ENCODE measurements around the gene LYRM1. TPM values are rescaled to one million over a fixed set of nuclear protein-coding genes. Genes with fewer than 3 reads are reported as not detected.
A peak's percentile ranks its signal among the peaks of the same experiment; 100 is the strongest.
"Not testable (repeated sequence)": the region's sequence is repeated elsewhere in the genome, so short reads cannot be mapped to it uniquely, and the experiment has no call there.

The LYRM1 gene
- total RNA-seq, 4 donors from 2014 or later = 17.4 to 37.3 (median 30.0) TPM

- Histone ChIP-seq H3K27me3 (no peaks in the 10 kb centered on the region), H3K4me3 (no peak overlapping the region), H3K27ac (no peak overlapping the region), H3K36me3 (peaks cover 28% of the 10 kb centered on the region), H3K4me1 (peaks cover 46% of the 10 kb centered on the region), H3K9me3 (no peaks in the 10 kb centered on the region)
- no peak for DNase-seq (ENCODE audit: low spot score in 2 of 2)
- 93% methylated on average over 19 of the region's 21 CpGs for WGBS
- no peak for TF ChIP-seq POLR2AphosphoS5 (IDR thresholded peaks at IDR 0.05)
- no peak for TF ChIP-seq POLR2A (IDR thresholded peaks at IDR 0.05)
- no peak for TF ChIP-seq EP300 (IDR thresholded peaks at IDR 0.05)
- TF ChIP-seq CTCF (IDR thresholded peaks at IDR 0.05) = no peak
Measured at GRCh38 chr16:20862162-20862960, 38.2 kb upstream of the LYRM1 start.

GRCh38 chr16:20864376-20864775 is 36.2 kb upstream of the LYRM1 start:
- not testable (repeated sequence) for H3K27me3 ChIP-seq; H3K9me3 ChIP-seq; DNase-seq (ENCODE audit: low spot score in 2 of 2); H3K27ac ChIP-seq; H3K4me3 ChIP-seq
- whole genome bisulfite sequencing = 89% methylated on average over 6 of the region's 6 CpGs
- peaks cover 66% of the 10 kb centered on the region for H3K4me1 ChIP-seq
- H3K36me3 ChIP-seq = peaks cover 28% of the 10 kb centered on the region

- TF ChIP-seq POLR2AphosphoS5 (IDR thresholded peaks at IDR 0.05) = no peak
- no peak for TF ChIP-seq CTCF (IDR thresholded peaks at IDR 0.05)
- TF ChIP-seq EP300 (IDR thresholded peaks at IDR 0.05) = no peak
- no peak for TF ChIP-seq POLR2A (IDR thresholded peaks at IDR 0.05)
- no peaks in the 10 kb centered on the region for H3K9me3 ChIP-seq
- H3K27ac ChIP-seq = peak overlapping the region; percentile 83
- DNase-seq (ENCODE audit: low spot score in 2 of 2) = no peak
- no peaks in the 10 kb centered on the region for H3K27me3 ChIP-seq
- H3K4me3 ChIP-seq = no peak overlapping the region
- 49% methylated on average over 6 of the region's 6 CpGs for WGBS
- peaks cover 67% of the 10 kb centered on the region for H3K4me1 ChIP-seq
- peaks cover 17% of the 10 kb centered on the region for H3K36me3 ChIP-seq
Measured at GRCh38 chr16:20865420-20866131, 35.0 kb upstream of the LYRM1 start.

GRCh38 chr16:20866145-20866772 is 34.3 kb upstream of the LYRM1 start:
- Histone ChIP-seq H3K36me3 (peaks cover 11% of the 10 kb centered on the region), H3K4me1 (peaks cover 68% of the 10 kb centered on the region)

GRCh38 chr16:20866801-20867200 is 33.8 kb upstream of the LYRM1 start:
- TF ChIP-seq POLR2A (IDR thresholded peaks at IDR 0.05) (no peak), CTCF (IDR thresholded peaks at IDR 0.05) (no peak), EP300 (IDR thresholded peaks at IDR 0.05) (no peak), POLR2AphosphoS5 (IDR thresholded peaks at IDR 0.05) (no peak)
- 52% methylated on average over 3 of the region's 3 CpGs for WGBS
- DNase-seq (ENCODE audit: low spot score in 2 of 2) = no peak
- H3K36me3 ChIP-seq = peaks cover 6% of the 10 kb centered on the region
- peak overlapping the region; percentile 83 for H3K27ac ChIP-seq
- peaks cover 73% of the 10 kb centered on the region for H3K4me1 ChIP-seq
- H3K9me3 ChIP-seq = no peaks in the 10 kb centered on the region
- H3K27me3 ChIP-seq = no peaks in the 10 kb centered on the region
- no peak overlapping the region for H3K4me3 ChIP-seq

More at GRCh38 chr16:20866145-20866772, 34.3 kb upstream of the LYRM1 start:
- Histone ChIP-seq H3K9me3 (no peaks in the 10 kb centered on the region), H3K27ac (peak overlapping the region; percentile 83), H3K27me3 (no peaks in the 10 kb centered on the region), H3K4me3 (no peak overlapping the region)
- DNase-seq (ENCODE audit: low spot score in 2 of 2) = peak in 1 of 2 donors; percentile 71
- no peak for TF ChIP-seq POLR2A (IDR thresholded peaks at IDR 0.05)
- TF ChIP-seq EP300 (IDR thresholded peaks at IDR 0.05) = no peak
- no peak for TF ChIP-seq POLR2AphosphoS5 (IDR thresholded peaks at IDR 0.05)
- TF ChIP-seq CTCF (IDR thresholded peaks at IDR 0.05) = no peak
- 50% methylated on average over 6 of the region's 6 CpGs for WGBS

Data from suprapubic skin (tissue), 4 donors.